ENCODE measurements around the gene HEATR5B. TPM values are rescaled to one million over a fixed set of nuclear protein-coding genes. Genes with fewer than 3 reads are reported as not detected.

Gene HEATR5B
- total and polyA plus RNA-seq, 10 of the 15 experiments (the other 5 are each of a cell fraction or from before 2014, with no cell fraction given), result 4.1 to 34.7 (median 17.7) TPM

- TF ChIP-seq REST (IDR thresholded peaks at IDR 0.05; ENCODE audit: low read depth, low read length) (no peak), IKZF1 (conservative IDR thresholded peaks at IDR 0.05) (no peak), LARP7 (IDR thresholded peaks at IDR 0.05) (no peak)
These were observed 101.7 kb downstream of the HEATR5B start (continued) for GRCh38 chr2:36982467-36982866.

- ATAC-seq, result no peak
- ChIA-PET SMC1A (ENCODE audit: uncharacterized antibody, unreplicated experiment) (interaction anchor here (0.6 to 1.4 kb wide), 4 partner anchors 15 to 158 kb away, joined by 3 read pairs; partner anchors contain the start of gene STRN), CTCF (no interaction called here), RAD21 (ENCODE audit: unreplicated experiment) (no interaction called here), POLR2A (interaction anchor here (1.1 kb wide), 1 partner anchor 15 kb away, joined by 3 read pairs; the partner anchor contains the start of gene STRN)
- FAIRE-seq, result no peak
- H3K4me3 ChIP-seq, result no peak overlapping the region
- 0 out of 4 replicates have a peak, but pooled peaks cover 0 to 4% of the 10 kb centered on the region in 2 experiments for H3K36me3 ChIP-seq (ENCODE audit: control insufficient read depth in 2 of 2, insufficient read depth in 2 of 2, low read length in 1 of 2)
- no peak overlapping the region for H2AFZ ChIP-seq (ENCODE audit: control insufficient read depth, low read depth, low read length)
- in situ Hi-C loops (cut with MboI), result no loop called here
- no peaks in the 10 kb centered on the region for H3K79me2 ChIP-seq (ENCODE audit: control insufficient read depth, insufficient read depth, low read length)
- no peaks in the 10 kb centered on the region for H3K27me3 ChIP-seq (replicated peaks in 1 of 2; ENCODE audit: control insufficient read depth in 2 of 2, insufficient read depth in 2 of 2, low read length in 1 of 2)
- TF ChIP-seq NR2C2 (IDR thresholded peaks at IDR 0.05; ENCODE audit: borderline replicate concordance, control insufficient read depth, insufficient read length, low read depth) (no peak), KAT2A (conservative IDR thresholded peaks at IDR 0.05; ENCODE audit: control insufficient read depth, low read depth, low read length) (no peak), ZSCAN29 (IDR thresholded peaks at IDR 0.05) (no peak), STAT3 (IDR thresholded peaks at IDR 0.05; ENCODE audit: low read depth, low read length) (no peak), ZNF384 (IDR thresholded peaks at IDR 0.05; ENCODE audit: borderline replicate concordance, low read depth, low read length) (no peak), ZNF687 (IDR thresholded peaks at IDR 0.05) (no peak), TBL1XR1 (IDR thresholded peaks at IDR 0.05; ENCODE audit: low read depth, low read length) (no peak), RBBP5 (conservative IDR thresholded peaks at IDR 0.05) (no peak)
- no peak overlapping the region for H3K9ac ChIP-seq (ENCODE audit: control insufficient read depth, insufficient read depth, low read length)
- no peak for DNase-seq (ENCODE audit: low read depth, low spot score)
- BruUV-seq (replicated peaks), result no TSS peak
- intact Hi-C loops (cut with micrococcal nuclease; ENCODE audit: unreplicated experiment), result no loop called here
- no peak overlapping the region for H3K4me2 ChIP-seq (ENCODE audit: control insufficient read depth, insufficient read depth)
- no peaks in the 10 kb centered on the region for H3K9me3 ChIP-seq (replicated peaks; ENCODE audit: control insufficient read depth, insufficient read depth, low read length)
- H3K4me1 ChIP-seq (ENCODE audit: control insufficient read depth, insufficient read depth, low read length), result no peaks in the 10 kb centered on the region
- no peak overlapping the region for H3K27ac ChIP-seq (ENCODE audit: control insufficient read depth, insufficient read depth)
- WGBS (ENCODE audit: insufficient coverage, insufficient replicate concordance, low lambda C conversion rate, missing lambda C conversion rate), result 80% methylated on average over 2 of the region's 2 CpGs
- H4K20me1 ChIP-seq (ENCODE audit: control insufficient read depth, insufficient read depth), result no peaks in the 10 kb centered on the region
These were observed 102.3 kb downstream of the HEATR5B start for GRCh38 chr2:36981911-36982310.

All from GM12878 (cell line).